ENCODE results near the gene RNF141. TPM values are rescaled to one million over a fixed set of nuclear protein-coding genes. Genes with fewer than 3 reads are reported as not detected.

RNF141 gene
- total RNA-seq, 1 donor from 2014 or later, result 15.4 TPM

GRCh38 chr11:10544491-10545465, 3.8 kb upstream of the RNF141 start:
- intact Hi-C loops (cut with micrococcal nuclease), result loop anchor here (5.0 kb wide), 1 partner anchor 237 kb away; the partner anchor contains the start of gene ADM
- peaks cover 18% of the 10 kb centered on the region for H3K27me3 Mint-ChIP-seq

GRCh38 chr11:10543782-10544181, 2.8 kb upstream of the RNF141 start:
- no peak overlapping the region for H3K4me3 Mint-ChIP-seq
- H3K4me1 Mint-ChIP-seq, result peaks cover 10% of the 10 kb centered on the region
- DNase-seq, result peak; percentile 50
- H3K27me3 Mint-ChIP-seq, result peaks cover 16% of the 10 kb centered on the region
- H3K9me3 Mint-ChIP-seq, result peaks cover 4% of the 10 kb centered on the region
- no peak overlapping the region for H3K27ac Mint-ChIP-seq
- intact Hi-C loops (cut with micrococcal nuclease), result loop anchor here (5.0 kb wide), 1 partner anchor 236 kb away; the partner anchor contains the start of gene ADM
- H3K36me3 Mint-ChIP-seq (ENCODE audit: low read depth), result no peaks in the 10 kb centered on the region

More at GRCh38 chr11:10544491-10545465, 3.8 kb upstream of the RNF141 start:
- Mint-ChIP-seq H3K9me3 (peaks cover 4% of the 10 kb centered on the region), H3K27ac (no peak overlapping the region), H3K36me3 (ENCODE audit: low read depth) (no peaks in the 10 kb centered on the region), H3K4me3 (no peak overlapping the region), H3K4me1 (peaks cover 7% of the 10 kb centered on the region)
- no peak for DNase-seq

GRCh38 chr11:10542776-10543175, 1.8 kb upstream of the RNF141 start:
- H3K4me3 Mint-ChIP-seq, result no peak overlapping the region
- DNase-seq, result no peak
- H3K4me1 Mint-ChIP-seq, result peaks cover 12% of the 10 kb centered on the region
- intact Hi-C loops (cut with micrococcal nuclease), result loop anchor here (5.0 kb wide), 1 partner anchor 235 kb away; the partner anchor contains the start of gene ADM
- H3K9me3 Mint-ChIP-seq, result peaks cover 4% of the 10 kb centered on the region
- peaks cover 9% of the 10 kb centered on the region for H3K27me3 Mint-ChIP-seq
- H3K27ac Mint-ChIP-seq, result no peak overlapping the region
- no peaks in the 10 kb centered on the region for H3K36me3 Mint-ChIP-seq (ENCODE audit: low read depth)

GRCh38 chr11:10541561-10541930, 559 bp upstream of the RNF141 start:
- H3K27ac Mint-ChIP-seq, result peak overlapping the region; percentile 71
- H3K36me3 Mint-ChIP-seq (ENCODE audit: low read depth), result no peaks in the 10 kb centered on the region
- peaks cover 5% of the 10 kb centered on the region for H3K27me3 Mint-ChIP-seq
- peaks cover 12% of the 10 kb centered on the region for H3K4me1 Mint-ChIP-seq
- intact Hi-C loops (cut with micrococcal nuclease), result loop anchor here (1.0 to 5.0 kb wide), 7 partner anchors 15 to 234 kb away; partner anchors contain the start of gene ADM
- peaks cover 4% of the 10 kb centered on the region for H3K9me3 Mint-ChIP-seq
- no peak for DNase-seq
- H3K4me3 Mint-ChIP-seq, result peak overlapping the region; percentile 92

GRCh38 chr11:10540546-10540914, 457 bp downstream of the RNF141 start:
- no peak for DNase-seq
- Mint-ChIP-seq H3K9me3 (peaks cover 4% of the 10 kb centered on the region), H3K4me1 (peaks cover 17% of the 10 kb centered on the region), H3K27me3 (peaks cover 2% of the 10 kb centered on the region), H3K4me3 (peak overlapping the region; percentile 92), H3K27ac (peak overlapping the region; percentile 78), H3K36me3 (ENCODE audit: low read depth) (no peaks in the 10 kb centered on the region)
- intact Hi-C loops (cut with micrococcal nuclease), result loop anchor here (2.0 to 5.0 kb wide), 6 partner anchors 14 to 233 kb away; partner anchors contain the start of gene ADM

GRCh38 chr11:10539339-10539738, 1.6 kb downstream of the RNF141 start:
- H3K27ac Mint-ChIP-seq, result no peak overlapping the region
- intact Hi-C loops (cut with micrococcal nuclease), result no loop called here
- H3K9me3 Mint-ChIP-seq, result peaks cover 4% of the 10 kb centered on the region

GRCh38 chr11:10538924-10539323, 2.1 kb downstream of the RNF141 start:
- Mint-ChIP-seq H3K27me3 (peaks cover 2% of the 10 kb centered on the region), H3K4me1 (peaks cover 17% of the 10 kb centered on the region), H3K4me3 (no peak overlapping the region), H3K9me3 (peaks cover 4% of the 10 kb centered on the region), H3K27ac (no peak overlapping the region), H3K36me3 (ENCODE audit: low read depth) (no peaks in the 10 kb centered on the region)
- intact Hi-C loops (cut with micrococcal nuclease), result no loop called here
- DNase-seq, result no peak

More at GRCh38 chr11:10539339-10539738, 1.6 kb downstream of the RNF141 start:
- no peak for DNase-seq
- Mint-ChIP-seq H3K4me3 (peak overlapping the region; percentile 92), H3K4me1 (peaks cover 17% of the 10 kb centered on the region), H3K36me3 (ENCODE audit: low read depth) (no peaks in the 10 kb centered on the region), H3K27me3 (peaks cover 2% of the 10 kb centered on the region)

- no peaks in the 10 kb centered on the region for H3K36me3 Mint-ChIP-seq (ENCODE audit: low read depth)
- no peaks in the 10 kb centered on the region for H3K9me3 Mint-ChIP-seq
- intact Hi-C loops (cut with micrococcal nuclease), result no loop called here
- H3K4me3 Mint-ChIP-seq, result no peak overlapping the region
- no peak for DNase-seq
- H3K4me1 Mint-ChIP-seq, result peaks cover 17% of the 10 kb centered on the region
- no peak overlapping the region for H3K27ac Mint-ChIP-seq
- H3K27me3 Mint-ChIP-seq, result peaks cover 2% of the 10 kb centered on the region
Measured at GRCh38 chr11:10537600-10537999, 3.4 kb downstream of the RNF141 start.

GRCh38 chr11:10534316-10534715, 6.7 kb downstream of the RNF141 start:
- Mint-ChIP-seq H3K4me3 (no peak overlapping the region), H3K27me3 (no peaks in the 10 kb centered on the region), H3K36me3 (ENCODE audit: low read depth) (peaks cover 4% of the 10 kb centered on the region), H3K27ac (no peak overlapping the region), H3K4me1 (peaks cover 7% of the 10 kb centered on the region), H3K9me3 (no peaks in the 10 kb centered on the region)
- no peak for DNase-seq
- intact Hi-C loops (cut with micrococcal nuclease), result no loop called here

- peaks cover 5% of the 10 kb centered on the region for H3K4me1 Mint-ChIP-seq
- intact Hi-C loops (cut with micrococcal nuclease), result no loop called here
- H3K9me3 Mint-ChIP-seq, result no peaks in the 10 kb centered on the region
- DNase-seq, result no peak
- no peaks in the 10 kb centered on the region for H3K27me3 Mint-ChIP-seq
- H3K36me3 Mint-ChIP-seq (ENCODE audit: low read depth), result peaks cover 8% of the 10 kb centered on the region
- H3K27ac Mint-ChIP-seq, result no peak overlapping the region
- no peak overlapping the region for H3K4me3 Mint-ChIP-seq
Measured at GRCh38 chr11:10533323-10533722, 7.7 kb downstream of the RNF141 start.

- no peak for DNase-seq
- H3K9me3 Mint-ChIP-seq, result no peaks in the 10 kb centered on the region
- intact Hi-C loops (cut with micrococcal nuclease), result no loop called here
- H3K27me3 Mint-ChIP-seq, result no peaks in the 10 kb centered on the region
- H3K4me3 Mint-ChIP-seq, result no peak overlapping the region
- peaks cover 7% of the 10 kb centered on the region for H3K4me1 Mint-ChIP-seq
- no peak overlapping the region for H3K27ac Mint-ChIP-seq
- H3K36me3 Mint-ChIP-seq (ENCODE audit: low read depth), result peaks cover 10% of the 10 kb centered on the region
Measured at GRCh38 chr11:10532526-10532925, 8.5 kb downstream of the RNF141 start.

GRCh38 chr11:10529279-10529678, 11.7 kb downstream of the RNF141 start:
- peaks cover 23% of the 10 kb centered on the region for H3K36me3 Mint-ChIP-seq (ENCODE audit: low read depth)
- no peak overlapping the region for H3K27ac Mint-ChIP-seq
- no peaks in the 10 kb centered on the region for H3K9me3 Mint-ChIP-seq
- H3K4me1 Mint-ChIP-seq, result peaks cover 18% of the 10 kb centered on the region
- H3K27me3 Mint-ChIP-seq, result no peaks in the 10 kb centered on the region
- DNase-seq, result no peak
- H3K4me3 Mint-ChIP-seq, result no peak overlapping the region
- intact Hi-C loops (cut with micrococcal nuclease), result loop anchor here (5.0 kb wide), 2 partner anchors 72 to 122 kb away; partner anchors contain the start of gene AMPD3

GRCh38 chr11:10528121-10528520, 12.9 kb downstream of the RNF141 start:
- Mint-ChIP-seq H3K4me1 (peaks cover 18% of the 10 kb centered on the region), H3K27me3 (no peaks in the 10 kb centered on the region), H3K4me3 (no peak overlapping the region), H3K27ac (no peak overlapping the region), H3K36me3 (ENCODE audit: low read depth) (peaks cover 27% of the 10 kb centered on the region), H3K9me3 (no peaks in the 10 kb centered on the region)
- intact Hi-C loops (cut with micrococcal nuclease), result loop anchor here (5.0 kb wide), 2 partner anchors 71 to 121 kb away; partner anchors contain the start of gene AMPD3
- no peak for DNase-seq
